HG03060 (cell line): ENCODE data around the gene GRIK3.
"Not testable (repeated sequence)": the region's sequence is repeated elsewhere in the genome, so short reads cannot be mapped to it uniquely, and the experiment has no call there.

Experiments used
- ATAC-seq: cut with Tn5 transposase; IDR thresholded peaks from one replicate; pipeline ENCODE4 v1.9.1; 2021; ENCODE audit warnings: low read depth, moderate number of reproducible peaks; ENCODE audit not compliant: unreplicated experiment

GRIK3 gene

GRCh38 chr1:36773827-36774541, 260.3 kb downstream of the GRIK3 start:
- no peak for ATAC-seq

- no peak for ATAC-seq
Measured at GRCh38 chr1:36772647-36773495, 261.4 kb downstream of the GRIK3 start.

GRCh38 chr1:36771660-36772284, 262.5 kb downstream of the GRIK3 start:
- ATAC-seq: no peak

GRCh38 chr1:36771240-36771639, 263.1 kb downstream of the GRIK3 start:
- no peak for ATAC-seq

GRCh38 chr1:36769886-36770830, 264.2 kb downstream of the GRIK3 start:
- no peak for ATAC-seq

GRCh38 chr1:36768486-36769178, 265.7 kb downstream of the GRIK3 start:
- ATAC-seq: no peak

- ATAC-seq: not testable (repeated sequence)
Measured at GRCh38 chr1:36767429-36767828, 266.9 kb downstream of the GRIK3 start.

GRCh38 chr1:36766481-36766880, 267.8 kb downstream of the GRIK3 start:
- ATAC-seq: no peak

- ATAC-seq: no peak
Measured at GRCh38 chr1:36765785-36766300, 268.5 kb downstream of the GRIK3 start.

GRCh38 chr1:36764798-36765197, 269.5 kb downstream of the GRIK3 start:
- ATAC-seq: no peak

- ATAC-seq: no peak
Measured at GRCh38 chr1:36763771-36764170, 270.5 kb downstream of the GRIK3 start.

GRCh38 chr1:36762174-36762573, 272.1 kb downstream of the GRIK3 start:
- ATAC-seq: no peak

- no peak for ATAC-seq
Measured at GRCh38 chr1:36761113-36761512, 273.2 kb downstream of the GRIK3 start.

- ATAC-seq: no peak
Measured at GRCh38 chr1:36760081-36760480, 274.2 kb downstream of the GRIK3 start.

- ATAC-seq: no peak
Measured at GRCh38 chr1:36759355-36759754, 275.0 kb downstream of the GRIK3 start.

GRCh38 chr1:36755303-36756230, 278.7 kb downstream of the GRIK3 start:
- ATAC-seq: no peak

GRCh38 chr1:36754366-36754765, 279.9 kb downstream of the GRIK3 start:
- ATAC-seq: no peak

- no peak for ATAC-seq
Measured at GRCh38 chr1:36753451-36753850, 280.9 kb downstream of the GRIK3 start.
